Activated CD8-positive, alpha-beta memory T cell treated with anti-CD3 and anti-CD28 coated beads for 1 hour (primary cell): Measurements from ENCODE around the gene ZNF621.
A peak's percentile ranks its signal among the peaks of the same experiment; 100 is the strongest.
"Not testable (repeated sequence)": the region's sequence is repeated elsewhere in the genome, so short reads cannot be mapped to it uniquely, and the experiment has no call there.

Source experiments
- DNase-seq, 2 donors: peaks; one replicate each; pipeline ENCODE4 v3.0.0-alpha.2; 2020; ENCODE audit warnings: low read depth in 1 of 2; ENCODE audit errors: extremely low read depth in 1 of 2

The ZNF621 gene

GRCh38 chr3:40532252-40532651, 7.5 kb downstream of the ZNF621 start:
- DNase-seq: no peak

GRCh38 chr3:40534283-40534682, 9.5 kb downstream of the ZNF621 start:
- no peak for DNase-seq

DNA sequence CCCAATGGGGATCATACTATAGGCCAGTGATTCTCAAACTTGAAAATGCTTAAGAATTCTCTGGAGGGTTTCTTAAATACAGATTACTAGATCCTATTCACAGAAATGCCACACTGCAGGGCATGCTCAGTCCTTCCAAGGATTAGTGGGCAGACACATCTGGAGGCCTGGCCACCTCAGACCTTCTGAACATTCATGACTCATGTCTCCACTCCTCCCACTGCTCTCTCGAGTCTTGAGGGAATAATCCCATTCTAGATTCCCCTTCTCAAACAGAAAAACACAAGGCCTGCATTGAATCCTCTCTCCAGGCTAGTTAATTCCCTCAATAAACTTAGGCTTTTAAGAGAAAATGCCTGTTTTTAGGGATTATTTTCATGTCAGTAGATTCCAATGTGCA, 22.1 kb downstream of the ZNF621 start:
- DNase-seq: no peak

DNA sequence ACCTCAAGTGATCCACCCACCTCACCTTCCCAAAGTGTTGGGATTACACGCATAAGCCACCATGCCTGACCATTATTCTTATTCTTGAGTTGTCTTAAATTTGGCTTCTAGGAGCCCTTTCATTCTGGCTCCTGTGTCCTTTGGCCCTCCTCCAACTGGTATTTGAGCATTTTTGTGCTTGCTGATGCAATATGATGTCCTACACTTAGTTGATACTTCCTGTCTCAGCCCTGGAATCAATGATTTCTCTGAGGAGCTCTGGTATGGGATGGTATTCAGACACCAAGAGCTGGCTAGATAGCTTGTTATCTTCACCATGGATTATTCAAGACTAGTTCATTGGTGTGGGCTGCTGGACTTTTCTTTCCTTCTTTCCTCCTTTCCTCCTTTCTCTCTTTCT, 25.4 kb downstream of the ZNF621 start:
- no peak for DNase-seq

- no peak for DNase-seq
Measured at GRCh38 chr3:40557575-40558161, 32.9 kb downstream of the ZNF621 start.

DNA sequence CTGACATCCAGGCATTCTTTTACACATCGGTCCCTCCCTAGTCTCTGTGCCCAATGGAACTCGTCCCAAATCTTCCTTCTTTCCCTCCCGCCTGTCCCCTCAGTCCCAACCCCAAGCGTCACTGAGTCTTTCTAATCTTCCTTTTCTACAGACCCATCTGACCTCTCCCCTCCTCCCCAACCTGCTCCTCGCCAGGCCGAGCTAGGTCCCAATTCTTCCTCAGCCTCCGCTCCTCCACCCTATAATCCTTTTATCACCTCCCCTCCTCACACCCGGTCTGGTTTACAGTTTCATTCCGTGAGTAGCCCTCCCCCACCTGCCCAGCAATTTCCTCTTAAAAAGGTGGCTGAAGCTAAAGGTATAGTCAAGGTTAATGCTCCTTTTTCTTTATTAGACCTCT, 37.7 kb downstream of the ZNF621 start:
- DNase-seq: not testable (repeated sequence)

- DNase-seq: not testable (repeated sequence)
Measured at GRCh38 chr3:40565629-40566028, 40.9 kb downstream of the ZNF621 start.

DNA sequence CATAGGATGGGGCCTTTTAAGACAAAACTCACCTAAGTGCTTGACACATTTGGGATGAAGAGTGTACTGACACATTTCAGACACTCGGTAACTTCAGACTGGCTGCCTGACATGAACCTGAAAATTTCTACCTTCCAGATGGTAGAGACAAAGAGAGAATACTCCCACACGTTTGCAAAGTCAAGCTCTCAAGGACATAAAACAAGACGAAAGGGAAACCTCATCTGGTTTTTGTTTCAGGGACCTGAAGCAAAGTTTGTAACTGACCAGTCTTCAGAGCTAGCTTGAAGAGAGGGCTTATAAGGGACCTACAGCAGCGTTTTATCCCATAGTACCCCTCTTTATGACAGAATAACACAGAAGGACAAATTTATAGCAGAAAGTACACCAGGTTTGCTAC, 41.9 kb downstream of the ZNF621 start:
- DNase-seq: no peak

DNA sequence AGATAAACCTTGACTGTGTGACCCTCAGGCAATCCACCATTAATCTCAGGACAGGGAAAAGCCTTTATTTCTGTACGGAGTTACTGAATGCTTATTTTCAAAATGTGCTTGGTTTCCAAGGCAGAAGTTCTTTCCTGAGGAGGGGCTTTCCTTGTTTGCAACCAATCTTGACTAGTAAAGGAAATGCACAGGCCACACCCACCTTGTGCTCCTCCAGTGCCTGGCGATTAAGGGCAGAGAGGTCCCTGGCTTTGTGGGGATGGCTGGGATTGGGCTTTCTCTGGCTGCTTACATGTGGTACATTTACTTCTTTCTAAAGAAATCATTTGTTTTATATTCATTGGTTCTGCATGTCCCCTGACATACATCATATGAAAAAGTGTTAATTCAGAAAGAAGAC, 47.8 kb downstream of the ZNF621 start:
- DNase-seq: no peak

GRCh38 chr3:40574050-40574449, 49.3 kb downstream of the ZNF621 start:
- no peak for DNase-seq

DNA sequence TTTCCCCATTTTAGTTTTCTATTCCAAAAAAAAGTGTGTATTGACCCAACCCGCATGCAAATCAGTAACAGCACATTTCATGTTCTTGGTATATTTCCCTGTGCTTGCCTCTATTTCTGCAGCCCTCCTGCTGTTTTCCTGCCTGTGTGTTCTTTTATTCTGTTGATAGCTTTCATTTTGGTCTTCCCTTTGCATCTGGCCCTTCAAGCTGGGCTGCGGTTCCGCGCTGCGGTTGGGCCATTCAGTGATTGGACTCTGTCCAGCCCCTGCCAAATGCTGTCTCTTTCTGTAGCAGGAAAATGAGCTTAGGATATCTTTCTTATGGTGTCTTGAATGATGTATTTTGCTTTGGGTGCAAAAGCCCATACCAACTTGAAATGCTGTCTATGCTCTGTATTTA, 49.9 kb downstream of the ZNF621 start:
- DNase-seq: no peak

DNA sequence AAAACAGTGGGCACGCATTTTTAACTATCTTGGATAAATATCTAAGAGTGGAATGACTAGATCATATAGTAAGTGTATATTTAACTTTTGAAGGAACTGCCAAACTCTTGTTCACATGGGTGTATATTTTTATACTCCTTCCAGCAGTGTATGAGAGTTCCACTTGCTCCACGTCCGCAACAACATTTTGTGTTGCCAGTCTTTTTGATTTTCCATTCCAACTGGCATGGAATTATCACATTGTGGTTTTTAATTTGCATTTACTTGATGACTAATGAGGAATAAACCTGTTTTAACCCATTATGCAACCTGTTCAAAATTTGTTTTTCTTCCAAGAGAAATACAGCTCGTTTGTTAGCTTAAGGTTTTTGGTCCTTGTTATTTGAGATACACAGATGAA, 51.6 kb downstream of the ZNF621 start:
- no peak for DNase-seq

GRCh38 chr3:40580494-40581091, 55.8 kb downstream of the ZNF621 start:
- peak; percentile 6 to 32 for DNase-seq

DNA sequence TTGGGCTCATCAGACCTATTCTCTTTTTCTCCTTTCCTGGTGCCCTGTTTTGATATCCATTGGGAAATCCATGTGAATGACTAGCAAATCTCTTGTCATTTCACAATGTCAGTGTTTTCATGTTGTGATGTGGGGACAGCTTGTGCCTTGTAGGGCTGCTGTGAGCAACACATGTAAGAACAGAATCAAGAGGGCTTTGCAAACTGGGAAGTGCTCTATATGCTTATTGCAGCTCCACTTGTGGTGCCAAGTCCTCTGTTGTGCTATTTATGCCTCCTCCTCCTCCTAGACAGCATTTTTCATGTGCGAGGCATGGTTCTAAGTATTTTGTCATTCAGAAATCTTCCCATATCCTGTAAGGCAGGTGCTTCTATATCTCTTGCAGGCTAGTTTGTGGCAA, 56.4 kb downstream of the ZNF621 start:
- no peak for DNase-seq

GRCh38 chr3:40582401-40583027, 57.8 kb downstream of the ZNF621 start:
- no peak for DNase-seq

DNA sequence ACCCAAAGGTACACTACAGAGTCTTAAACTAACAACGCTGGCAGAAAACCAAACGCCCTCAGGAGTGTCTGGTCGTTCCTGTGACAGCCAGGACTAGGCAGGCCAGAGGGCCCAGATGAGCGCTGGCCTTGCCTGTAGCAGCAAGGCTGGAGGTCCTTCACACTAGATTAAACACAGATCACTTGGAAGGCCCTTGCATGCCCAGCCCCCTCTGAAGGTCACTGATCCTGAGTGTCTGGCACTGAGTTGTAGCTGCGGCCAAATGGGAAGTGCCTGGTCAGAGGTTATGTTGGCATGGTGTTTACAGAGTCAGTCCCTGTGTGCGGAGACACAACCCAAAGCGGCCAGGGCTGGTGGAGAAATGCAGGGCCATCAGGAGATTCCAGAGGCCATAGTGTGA, 58.9 kb downstream of the ZNF621 start:
- DNase-seq: no peak

GRCh38 chr3:40584625-40585189, 59.9 kb downstream of the ZNF621 start:
- peak; percentile 19 to 56 for DNase-seq

DNA sequence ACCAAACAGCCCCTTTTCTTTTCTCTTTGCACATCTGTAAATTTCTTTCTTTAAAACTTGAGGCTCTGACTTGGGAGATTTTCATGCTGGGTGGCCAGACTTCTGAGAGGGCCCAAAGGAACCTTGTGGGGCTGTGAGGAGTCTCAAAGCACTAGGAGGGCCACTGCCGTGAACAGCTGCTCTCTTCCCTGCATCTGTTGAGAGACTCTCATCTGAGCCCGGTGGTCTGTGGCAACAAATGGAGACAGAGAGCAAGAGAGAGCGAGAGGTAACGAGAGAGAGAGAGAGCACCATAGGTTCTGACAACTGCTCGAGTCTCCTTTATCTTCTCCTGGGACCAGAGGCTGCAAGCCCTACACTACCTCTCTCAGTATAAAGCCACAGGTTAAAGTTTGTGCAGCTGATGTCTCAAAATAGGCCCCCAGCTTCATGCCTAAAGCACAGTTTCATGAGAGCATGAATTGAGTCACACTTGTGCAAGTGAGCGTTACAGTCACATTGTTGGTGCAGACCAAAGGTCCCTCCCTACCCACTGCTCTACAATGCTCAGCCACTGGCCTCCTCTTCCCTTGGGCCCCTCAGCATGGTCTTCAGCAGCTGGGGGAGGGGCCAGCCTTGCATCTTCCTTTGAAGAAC, 60.7 kb downstream of the ZNF621 start:
- DNase-seq: no peak

GRCh38 chr3:40586901-40587300, 62.1 kb downstream of the ZNF621 start:
- DNase-seq: no peak

DNA sequence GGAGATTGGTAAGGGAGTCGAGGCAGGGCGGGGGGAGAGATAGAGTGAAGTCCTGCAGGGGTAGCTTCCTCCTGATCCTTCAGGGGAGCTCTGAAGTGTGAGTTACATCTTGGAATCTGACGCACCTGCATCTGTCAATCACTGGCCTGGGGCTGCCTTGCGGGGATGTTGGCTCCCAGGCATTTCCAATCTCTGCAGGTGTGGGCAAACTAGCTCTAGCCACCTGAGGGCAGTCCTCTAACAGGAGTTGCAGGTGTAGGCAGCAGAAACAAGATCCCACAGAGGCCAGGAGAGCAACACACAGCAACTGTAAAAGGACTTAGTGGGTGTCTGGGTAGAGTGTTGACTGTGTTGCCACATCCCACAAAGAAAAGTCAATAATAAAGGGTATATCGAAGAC, 63.6 kb downstream of the ZNF621 start:
- no peak for DNase-seq
